H1 (cell line): Measurements from ENCODE around the gene PEX16. TPM values are rescaled to one million over a fixed set of nuclear protein-coding genes. Genes with fewer than 3 reads are reported as not detected.
A peak's percentile ranks its signal among the peaks of the same experiment; 100 is the strongest.

Experiments used
- ATF3 ChIP-seq: IDR thresholded peaks from 2 replicates; pipeline ENCODE4 v1.6.1; 2011; ENCODE audit warnings: low read depth, mild to moderate bottlenecking, low read length; ENCODE audit not compliant: insufficient read depth
- BCL11A ChIP-seq, 2 experiments: IDR thresholded peaks; one replicate each; pipeline ENCODE4 v1.6.1; 2011; ENCODE audit warnings: low read depth in 2 of 2, low read length in 2 of 2, mild to moderate bottlenecking in 2 of 2
- CBX8 ChIP-seq: fragments of 300-800, 300-1000 bp; sonication (generic); IDR thresholded peaks from 2 replicates; pipeline ENCODE4 v1.7.1; 2016; ENCODE audit warnings: low read depth, low read length, borderline replicate concordance
- CHD1 ChIP-seq: IDR thresholded peaks from 2 replicates; pipeline ENCODE4 v1.6.1; 2012; ENCODE audit warnings: low read depth, low read length, improper control_type of control experiment
- CHD2 ChIP-seq: IDR thresholded peaks from 2 replicates; pipeline ENCODE4 v1.6.1; 2012; ENCODE audit warnings: low read length, improper control_type of control experiment
- CREB1 ChIP-seq: IDR thresholded peaks from 2 replicates; pipeline ENCODE4 v1.6.1; 2012; ENCODE audit warnings: inconsistent platforms
- CTBP2 ChIP-seq: IDR thresholded peaks from 2 replicates; pipeline ENCODE4 v1.7.0; 2011; ENCODE audit warnings: borderline replicate concordance, mild to moderate bottlenecking, moderate library complexity, mixed read lengths, low read length; ENCODE audit not compliant: insufficient read depth, insufficient read length
- EP300 ChIP-seq, 2 experiments: IDR thresholded peaks; 1 replicate in 1 of 2; 2 replicates in 1 of 2; pipeline ENCODE4 v1.6.1; 2011 to 2012; ENCODE audit warnings: low read depth in 2 of 2, low read length in 2 of 2, mild to moderate bottlenecking in 2 of 2, borderline replicate concordance in 1 of 2, inconsistent platforms in 1 of 2, moderate library complexity in 1 of 2
- HDAC2 ChIP-seq, 2 experiments: fragments of 300-600 bp in 1 of 2; sonication (generic) in 1 of 2; IDR thresholded peaks; 2 replicates each; pipeline ENCODE4 v1.6.1; 2011 to 2012; ENCODE audit warnings: low read depth in 2 of 2, low read length in 2 of 2, mild to moderate bottlenecking in 2 of 2, moderate library complexity in 2 of 2, borderline replicate concordance in 1 of 2, inconsistent platforms in 1 of 2
- KDM1A ChIP-seq: fragments of 200-600, 300-600 bp; sonication (generic); IDR thresholded peaks from 2 replicates; pipeline ENCODE4 v1.7.1; 2016; ENCODE audit warnings: mild to moderate bottlenecking, low read length, borderline replicate concordance
- KDM4A ChIP-seq: IDR thresholded peaks from one replicate; pipeline ENCODE4 v1.7.1; 2012; ENCODE audit warnings: low read depth, mild to moderate bottlenecking, moderate library complexity, low read length, inconsistent platforms; ENCODE audit not compliant: severe bottlenecking
- MAFK ChIP-seq: IDR thresholded peaks from 2 replicates; pipeline ENCODE4 v1.6.1; 2012; ENCODE audit warnings: low read depth, mild to moderate bottlenecking, improper control_type of control experiment, low read length
- NANOG ChIP-seq: IDR thresholded peaks from 2 replicates; pipeline ENCODE4 v1.6.1; 2011; ENCODE audit warnings: low read length, low read depth, mild to moderate bottlenecking, inconsistent platforms; ENCODE audit not compliant: insufficient read depth, poor library complexity, severe bottlenecking
- POU5F1 ChIP-seq: IDR thresholded peaks from 2 replicates; pipeline ENCODE4 v1.6.1; 2011; ENCODE audit warnings: low read depth, mild to moderate bottlenecking, low read length, moderate library complexity
- RFX5 ChIP-seq: IDR thresholded peaks from 2 replicates; pipeline ENCODE4 v1.6.1; 2011; ENCODE audit warnings: low read depth, low read length, improper control_type of control experiment, borderline replicate concordance
- RNF2 ChIP-seq: fragments of 200-900, 300-1000 bp; sonication (generic); IDR thresholded peaks from 2 replicates; pipeline ENCODE4 v1.7.1; 2016; ENCODE audit warnings: borderline replicate concordance, low read depth, mild to moderate bottlenecking, antibody characterized with exemption, low read length; ENCODE audit not compliant: poor library complexity, severe bottlenecking; ENCODE audit errors: missing control alignments
- SAP30 ChIP-seq: fragments of 300-600 bp; sonication (generic); IDR thresholded peaks from 2 replicates; pipeline ENCODE4 v1.7.1; 2012; ENCODE audit warnings: low read length, moderate library complexity, mild to moderate bottlenecking, inconsistent platforms; ENCODE audit not compliant: insufficient read depth, insufficient replicate concordance
- SP4 ChIP-seq: IDR thresholded peaks from 2 replicates; pipeline ENCODE4 v1.6.1; 2012; ENCODE audit warnings: low read length, inconsistent platforms
- TAF7 ChIP-seq: optimal IDR thresholded peaks from 2 replicates; pipeline ENCODE3; 2011; ENCODE audit warnings: low read depth, mild to moderate bottlenecking, inconsistent platforms, low read length, moderate library complexity, borderline replicate concordance
- TBP ChIP-seq: IDR thresholded peaks from 2 replicates; pipeline ENCODE4 v1.6.1; 2011; ENCODE audit warnings: low read depth, low read length, improper control_type of control experiment
- YY1 ChIP-seq: IDR thresholded peaks from 2 replicates; pipeline ENCODE4 v1.6.1; 2011; ENCODE audit warnings: low read depth, mild to moderate bottlenecking, low read length
- ZNF274 ChIP-seq: IDR thresholded peaks from 2 replicates; pipeline ENCODE4 v1.7.0; 2012; ENCODE audit warnings: low read length, borderline replicate concordance; ENCODE audit errors: extremely low read depth
- polyA plus RNA-seq, 7 experiments: library from polyadenylated mRNA; depleted of rRNA in 3 of 7; stranded (reverse) in 5 of 7; unstranded in 2 of 7; fragments of >200 nt in 5 of 7; fragments of 200-250 nt in 2 of 7; gene quantifications; 1 replicate in 5 of 7; 2 replicates in 1 of 7; 4 replicates in 1 of 7; pipeline versions ENCODE4 v1.2.1 to v1.2.3, GENCODE V29; 2011 to 2013; ENCODE audit warnings: missing spikeins in 2 of 7, mixed read lengths in 2 of 7
- total RNA-seq: library from RNA; stranded (reverse); fragmentation: NEBNext Ultra II Directional; extraction: Animal tissue kit (Norgen Biotek cat#: 25700); gene quantifications from 2 replicates; pipeline ENCODE4 v1.2.1, GENCODE V29; 2021

PEX16 gene
- total and polyA plus RNA-seq, 2 of the 8 experiments (the other 6 are each of a cell fraction or from before 2014, with no cell fraction given): 29.2 to 36.0 TPM

- TF ChIP-seq CHD2 (no peak), SP4 (no peak), KDM1A (no peak), SAP30 (no peak), RFX5 (no peak), CTBP2 (no peak), TBP (no peak), YY1 (0 out of 2 replicates have a peak, but pooled peaks have one; percentile 28), NANOG (no peak), RNF2 (no peak), CBX8 (no peak), MAFK (no peak), TAF7 (peak; percentile 3), HDAC2 (IDR thresholded peaks at IDR 0.05; ENCODE audit: borderline replicate concordance in 1 of 2, low read depth in 2 of 2, low read length in 2 of 2) (no peak), EP300 (IDR thresholded peaks at IDR 0.05; ENCODE audit: borderline replicate concordance in 1 of 2, low read depth in 2 of 2, low read length in 2 of 2) (no peak), POU5F1 (no peak), ATF3 (no peak), KDM4A (peak; percentile 81), BCL11A (IDR thresholded peaks at IDR 0.05; ENCODE audit: low read depth in 2 of 2, low read length in 2 of 2) (no peak), CREB1 (no peak), ZNF274 (no peak), CHD1 (no peak)
Observed at GRCh38 chr11:45885921-45886721, 31.6 kb downstream of the PEX16 start (continued).
